Osteoblast (primary cell): ENCODE measurements around the gene BAZ2B. TPM values are rescaled to one million over a fixed set of nuclear protein-coding genes. Genes with fewer than 3 reads are reported as not detected.
A peak's percentile ranks its signal among the peaks of the same experiment; 100 is the strongest.

Experiments used
- DNase-seq: peaks from one replicate; pipeline ENCODE4 v3.0.0; 2011; ENCODE audit warnings: low spot score, mixed read lengths; ENCODE audit not compliant: insufficient read length; ENCODE audit errors: missing footprints
- H2AFZ ChIP-seq: 2 replicates; pipeline ENCODE4 v1.6.0; 2011; ENCODE audit warnings: mild to moderate bottlenecking, low read length
- H3K27ac ChIP-seq: 2 replicates; pipeline ENCODE4 v1.5.1; 2011; ENCODE audit warnings: mild to moderate bottlenecking, low read depth, low read length, moderate library complexity
- H3K27me3 ChIP-seq: 2 replicates; pipeline ENCODE4 v1.6.0; 2012; ENCODE audit warnings: mild to moderate bottlenecking, control low read depth, inconsistent platforms, low read length, moderate library complexity; ENCODE audit not compliant: insufficient read depth
- H3K36me3 ChIP-seq: 2 replicates; pipeline ENCODE4 v1.5.1; 2011; ENCODE audit warnings: mild to moderate bottlenecking, low read length, control low read depth, moderate library complexity; ENCODE audit not compliant: insufficient read depth
- H3K4me1 ChIP-seq: 2 replicates; pipeline ENCODE4 v1.5.1; 2011; ENCODE audit warnings: mild to moderate bottlenecking, low read length, control low read depth, moderate library complexity; ENCODE audit not compliant: insufficient read depth
- H3K4me2 ChIP-seq: 2 replicates; pipeline ENCODE4 v1.6.0; 2011; ENCODE audit warnings: mild to moderate bottlenecking, low read length; ENCODE audit not compliant: insufficient read depth
- H3K4me3 ChIP-seq: fragments of 200-600 bp; sonication (generic); 3 replicates; pipeline ENCODE4 v1.5.1; 2012; ENCODE audit warnings: mild to moderate bottlenecking, low read length, inconsistent platforms; ENCODE audit not compliant: insufficient read depth
- H3K79me2 ChIP-seq: 2 replicates; pipeline ENCODE4 v1.6.0; 2012; ENCODE audit warnings: mild to moderate bottlenecking, low read length, control low read depth, inconsistent platforms; ENCODE audit not compliant: insufficient read depth
- H3K9me3 ChIP-seq: 2 replicates; pipeline ENCODE4 v1.5.1; 2011; ENCODE audit warnings: low read depth, low read length, control low read depth
- H4K20me1 ChIP-seq: 2 replicates; pipeline ENCODE4 v1.6.0; 2012; ENCODE audit warnings: mild to moderate bottlenecking, low read length, control low read depth; ENCODE audit not compliant: insufficient read depth
- total RNA-seq: library from RNA; depleted of rRNA; stranded (reverse); fragments of >200 nt; gene quantifications from 2 replicates; pipeline ENCODE4 v1.2.3, GENCODE V29; 2012
- TF ChIP-seq, protein P1 (sequence below): IDR thresholded peaks from 2 replicates; pipeline ENCODE4 v1.5.1; 2011; ENCODE audit warnings: mild to moderate bottlenecking, low read depth, low read length, moderate library complexity; ENCODE audit errors: extremely low read depth

BAZ2B gene
- total RNA-seq, 1 donor = 59.4 TPM

DNA sequence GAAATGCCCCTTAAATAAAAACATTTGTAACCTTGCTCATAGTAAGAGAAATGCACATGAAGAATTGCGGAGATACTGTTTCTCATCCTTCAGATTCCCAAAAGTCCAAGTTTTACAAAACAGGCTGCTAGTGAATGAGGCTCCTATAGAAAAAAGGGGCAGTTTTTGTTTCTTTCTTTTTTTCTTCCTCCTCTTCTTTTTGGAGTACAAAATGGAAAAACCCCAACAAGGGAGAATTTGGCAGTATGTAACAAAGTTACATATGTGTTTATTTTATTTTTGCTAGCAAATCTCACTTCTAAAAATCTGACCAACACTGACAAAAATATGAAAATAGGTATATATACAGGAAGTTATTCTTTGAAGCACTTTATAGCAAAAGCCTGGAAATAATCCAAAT, 7.1 kb upstream of the BAZ2B start:
- no peak overlapping the region for H3K4me2 ChIP-seq
- TF ChIP-seq, protein P1, sequence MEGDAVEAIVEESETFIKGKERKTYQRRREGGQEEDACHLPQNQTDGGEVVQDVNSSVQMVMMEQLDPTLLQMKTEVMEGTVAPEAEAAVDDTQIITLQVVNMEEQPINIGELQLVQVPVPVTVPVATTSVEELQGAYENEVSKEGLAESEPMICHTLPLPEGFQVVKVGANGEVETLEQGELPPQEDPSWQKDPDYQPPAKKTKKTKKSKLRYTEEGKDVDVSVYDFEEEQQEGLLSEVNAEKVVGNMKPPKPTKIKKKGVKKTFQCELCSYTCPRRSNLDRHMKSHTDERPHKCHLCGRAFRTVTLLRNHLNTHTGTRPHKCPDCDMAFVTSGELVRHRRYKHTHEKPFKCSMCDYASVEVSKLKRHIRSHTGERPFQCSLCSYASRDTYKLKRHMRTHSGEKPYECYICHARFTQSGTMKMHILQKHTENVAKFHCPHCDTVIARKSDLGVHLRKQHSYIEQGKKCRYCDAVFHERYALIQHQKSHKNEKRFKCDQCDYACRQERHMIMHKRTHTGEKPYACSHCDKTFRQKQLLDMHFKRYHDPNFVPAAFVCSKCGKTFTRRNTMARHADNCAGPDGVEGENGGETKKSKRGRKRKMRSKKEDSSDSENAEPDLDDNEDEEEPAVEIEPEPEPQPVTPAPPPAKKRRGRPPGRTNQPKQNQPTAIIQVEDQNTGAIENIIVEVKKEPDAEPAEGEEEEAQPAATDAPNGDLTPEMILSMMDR = no peak
- H3K4me3 ChIP-seq = no peak overlapping the region
- no peaks in the 10 kb centered on the region for H3K4me1 ChIP-seq
- H3K9me3 ChIP-seq = no peaks in the 10 kb centered on the region
- no peaks in the 10 kb centered on the region for H4K20me1 ChIP-seq
- H2AFZ ChIP-seq = no peak overlapping the region
- DNase-seq = no peak
- H3K36me3 ChIP-seq = no peaks in the 10 kb centered on the region
- no peaks in the 10 kb centered on the region for H3K79me2 ChIP-seq
- H3K27me3 ChIP-seq = no peaks in the 10 kb centered on the region
- H3K27ac ChIP-seq = no peak overlapping the region

DNA sequence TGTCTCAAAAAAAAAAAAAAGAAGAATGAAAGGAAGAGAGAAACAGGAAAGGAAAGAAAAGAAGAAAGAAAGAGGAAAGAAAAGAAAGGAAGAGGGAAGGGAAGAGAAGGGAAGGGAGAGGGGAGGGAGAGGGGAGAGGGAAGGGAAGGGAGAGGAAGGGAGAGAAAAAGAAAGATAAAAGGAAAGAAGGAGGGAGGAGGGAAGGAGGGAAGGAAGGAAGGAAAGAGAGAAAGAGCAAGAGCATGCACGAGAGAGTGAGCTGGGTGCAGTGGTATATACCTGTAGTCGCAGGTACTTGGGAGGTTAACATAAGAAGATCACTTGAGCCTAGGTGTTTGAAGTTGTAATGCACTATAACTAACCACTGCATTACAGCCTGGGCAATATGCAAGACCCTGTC, 6.6 kb upstream of the BAZ2B start:
- H3K4me3 ChIP-seq = no peak overlapping the region
- H3K36me3 ChIP-seq = no peaks in the 10 kb centered on the region
- no peak overlapping the region for H3K4me2 ChIP-seq
- no peaks in the 10 kb centered on the region for H4K20me1 ChIP-seq
- H3K27me3 ChIP-seq = no peaks in the 10 kb centered on the region
- DNase-seq = no peak
- no peak overlapping the region for H2AFZ ChIP-seq
- H3K4me1 ChIP-seq = peaks cover under 1% of the 10 kb centered on the region
- TF ChIP-seq, protein P1 = no peak
- no peak overlapping the region for H3K27ac ChIP-seq
- no peaks in the 10 kb centered on the region for H3K79me2 ChIP-seq
- no peaks in the 10 kb centered on the region for H3K9me3 ChIP-seq

DNA sequence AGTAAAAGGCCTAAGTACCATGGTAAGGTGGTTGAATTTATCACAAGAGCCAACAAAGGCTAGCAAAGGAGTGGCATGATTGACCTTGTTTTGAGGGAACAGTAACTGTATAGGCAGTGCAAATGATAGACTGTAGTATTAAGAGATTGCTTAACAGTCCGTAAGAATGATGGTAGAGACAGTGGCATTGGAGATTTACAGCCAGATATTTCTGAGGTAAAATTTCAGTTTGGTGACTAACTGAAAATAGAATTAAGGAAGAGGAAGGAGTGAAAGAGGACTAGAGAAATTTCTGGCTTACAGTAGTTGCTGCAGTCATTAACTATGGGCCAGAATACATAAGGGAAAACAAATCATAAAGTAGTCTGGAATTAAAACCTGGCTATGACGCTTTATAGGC, 4.4 kb upstream of the BAZ2B start:
- TF ChIP-seq, protein P1 = no peak
- H4K20me1 ChIP-seq = no peaks in the 10 kb centered on the region
- no peak overlapping the region for H3K4me2 ChIP-seq
- peaks cover 12% of the 10 kb centered on the region for H3K4me1 ChIP-seq
- H3K36me3 ChIP-seq = no peaks in the 10 kb centered on the region
- no peaks in the 10 kb centered on the region for H3K27me3 ChIP-seq
- H3K4me3 ChIP-seq = no peak overlapping the region
- H2AFZ ChIP-seq = no peak overlapping the region
- H3K79me2 ChIP-seq = peaks cover under 1% of the 10 kb centered on the region
- no peak overlapping the region for H3K27ac ChIP-seq
- H3K9me3 ChIP-seq = no peaks in the 10 kb centered on the region
- no peak for DNase-seq

DNA sequence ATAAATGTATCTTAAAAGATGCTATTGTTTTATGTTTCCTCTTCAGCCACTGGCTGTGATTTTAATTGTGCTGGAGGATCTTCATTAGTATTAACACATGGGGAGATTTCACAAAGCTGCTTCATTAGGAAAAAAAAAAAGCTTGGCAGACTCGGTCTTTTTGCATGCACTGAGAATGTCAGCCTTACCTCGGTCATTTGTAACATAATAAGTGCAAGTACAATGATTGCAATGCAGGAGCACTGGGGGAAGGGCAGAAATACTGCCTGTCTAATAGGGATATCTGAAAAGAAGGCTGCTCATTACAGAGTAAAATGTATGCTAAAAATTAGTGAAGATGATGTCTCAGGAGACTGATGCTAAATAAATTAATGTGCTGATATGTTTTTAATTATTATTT, 1.3 kb upstream of the BAZ2B start:
- TF ChIP-seq, protein P1 = no peak
- H3K4me3 ChIP-seq = no peak overlapping the region

More for the DNA sequence above, 1.3 kb upstream of the BAZ2B start:
- Histone ChIP-seq H4K20me1 (no peaks in the 10 kb centered on the region), H3K79me2 (peaks cover 22% of the 10 kb centered on the region), H3K4me2 (peak overlapping the region; percentile 85), H3K9me3 (no peaks in the 10 kb centered on the region), H3K27me3 (no peaks in the 10 kb centered on the region), H3K27ac (no peak overlapping the region), H3K36me3 (no peaks in the 10 kb centered on the region), H2AFZ (peak overlapping the region; percentile 20), H3K4me1 (peaks cover 16% of the 10 kb centered on the region)
- DNase-seq = no peak
